IPS DF 4.7 (cell line): ENCODE measurements around the gene CTNS.

Experiments used
- DNase-seq: peaks from one replicate; pipeline ENCODE4 v3.0.0-alpha.2; 2013; ENCODE audit warnings: low spot score; ENCODE audit errors: extremely low read depth

CTNS gene

GRCh38 chr17:3657874-3658783 lies 21.6 kb downstream of the CTNS start:
- no peak for DNase-seq

GRCh38 chr17:3658784-3659449 lies 22.4 kb downstream of the CTNS start:
- no peak for DNase-seq

GRCh38 chr17:3659541-3660111 lies 23.1 kb downstream of the CTNS start:
- DNase-seq, result no peak

- DNase-seq, result no peak
Measured at GRCh38 chr17:3660311-3660891, 23.8 kb downstream of the CTNS start.

GRCh38 chr17:3663102-3664011 lies 26.8 kb downstream of the CTNS start:
- DNase-seq, result no peak

GRCh38 chr17:3665834-3666233 lies 29.3 kb downstream of the CTNS start:
- DNase-seq, result no peak

GRCh38 chr17:3666516-3666915 lies 30.0 kb downstream of the CTNS start:
- DNase-seq, result no peak

- DNase-seq, result no peak
Measured at GRCh38 chr17:3667366-3668278, 31.1 kb downstream of the CTNS start.

GRCh38 chr17:3668279-3669084 lies 31.9 kb downstream of the CTNS start, which contains the start of the genes EMC6 and TAX1BP3:
Gene EMC6, plus strand, starts transcription at chr17:3668812. Its CDS starts 335 bp downstream, at chr17:3669147.
Gene TAX1BP3, minus strand, starts transcription at chr17:3668578. Its CDS starts 52 bp downstream, at chr17:3668526.
- peak; percentile 76 for DNase-seq

- DNase-seq, result no peak
Measured at GRCh38 chr17:3669085-3669347, 32.5 kb downstream of the CTNS start.

GRCh38 chr17:3669548-3669947 lies 33.0 kb downstream of the CTNS start:
- no peak for DNase-seq

GRCh38 chr17:3672571-3672970 lies 36.0 kb downstream of the CTNS start:
- no peak for DNase-seq

- no peak for DNase-seq
Measured at GRCh38 chr17:3675886-3676285, 39.3 kb downstream of the CTNS start.

GRCh38 chr17:3678095-3678820 lies 41.7 kb downstream of the CTNS start:
- DNase-seq, result no peak

- DNase-seq, result no peak
Measured at GRCh38 chr17:3678821-3679530, 42.4 kb downstream of the CTNS start.

GRCh38 chr17:3679531-3680126 lies 43.1 kb downstream of the CTNS start:
- DNase-seq, result no peak

- DNase-seq, result no peak
Measured at GRCh38 chr17:3681057-3681456, 44.5 kb downstream of the CTNS start.
